Adipose tissue (tissue), 3 donors: Measurements from ENCODE around the gene TBC1D32. TPM values are rescaled to one million over a fixed set of nuclear protein-coding genes. Genes with fewer than 3 reads are reported as not detected.
"Not testable (repeated sequence)": the region's sequence is repeated elsewhere in the genome, so short reads cannot be mapped to it uniquely, and the experiment has no call there.

ENCODE experiments used
- H3K27ac ChIP-seq: one replicate; pipeline ENCODE4 v1.5.1; 2013; ENCODE audit warnings: low read depth, low read length
- WGBS, 3 donors: extraction: QIAGEN DNeasy Blood & Tissue Kit; methylation state at CpG; one replicate each; pipeline ENCODE4 v1.1.7; 2013; 5-methylcytosine and 5-hydroxymethylcytosine counted together
- polyA plus RNA-seq, 3 donors: library from polyadenylated mRNA; stranded (reverse); fragments of 200-250 nt; gene quantifications; one replicate each; pipeline ENCODE4 v1.2.3, GENCODE V29; 2013
- donor health status: healthy with polysubstance abuse.
- donor health status: Bipolar disorder and iron deficiency.
- donor health status: healthy.

Gene TBC1D32
- polyA plus RNA-seq, 3 donors = 0.83 to 0.94 TPM; not detected in 1

GRCh38 chr6:121064345-121064744 lies 269.9 kb downstream of the TBC1D32 start:
- H3K27ac ChIP-seq = no peak overlapping the region
- WGBS, 3 donors = 92 to 94% (median 92%) methylated on average over 3 of the region's 3 CpGs

GRCh38 chr6:121055572-121056163 lies 278.6 kb downstream of the TBC1D32 start:
- 31 to 37% (median 36%) methylated on average over 4 of the region's 4 CpGs for WGBS, 3 donors

GRCh38 chr6:121048593-121048992 lies 285.7 kb downstream of the TBC1D32 start:
- 37 to 81% (median 70%) methylated on average over 4 of the region's 4 CpGs for whole genome bisulfite sequencing, 3 donors
- H3K27ac ChIP-seq = not testable (repeated sequence)

More at GRCh38 chr6:121055572-121056163, 278.6 kb downstream of the TBC1D32 start:
- no peak overlapping the region for H3K27ac ChIP-seq

DNA sequence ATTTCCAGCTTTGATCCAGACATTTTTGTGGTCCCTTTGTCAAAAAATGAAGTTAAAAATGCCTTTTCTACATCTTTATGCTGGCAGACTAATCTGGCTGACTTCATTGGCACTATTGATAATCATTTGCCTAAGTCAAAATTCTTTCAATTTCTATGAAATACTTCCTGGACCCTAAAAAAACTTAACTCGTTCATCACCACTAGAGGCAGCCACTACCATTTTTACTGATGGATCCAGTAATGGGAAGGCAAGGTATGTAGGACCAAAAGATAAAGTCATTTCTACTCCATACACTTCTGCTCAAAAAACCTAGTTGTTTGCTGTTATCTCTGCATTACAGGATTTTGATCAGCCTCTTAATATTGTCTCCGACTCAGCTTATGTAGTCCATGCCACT lies 289.4 kb downstream of the TBC1D32 start:
- not testable (repeated sequence) for H3K27ac ChIP-seq
- 69 to 82% (median 81%) methylated on average over 2 of the region's 2 CpGs for WGBS, 3 donors

DNA sequence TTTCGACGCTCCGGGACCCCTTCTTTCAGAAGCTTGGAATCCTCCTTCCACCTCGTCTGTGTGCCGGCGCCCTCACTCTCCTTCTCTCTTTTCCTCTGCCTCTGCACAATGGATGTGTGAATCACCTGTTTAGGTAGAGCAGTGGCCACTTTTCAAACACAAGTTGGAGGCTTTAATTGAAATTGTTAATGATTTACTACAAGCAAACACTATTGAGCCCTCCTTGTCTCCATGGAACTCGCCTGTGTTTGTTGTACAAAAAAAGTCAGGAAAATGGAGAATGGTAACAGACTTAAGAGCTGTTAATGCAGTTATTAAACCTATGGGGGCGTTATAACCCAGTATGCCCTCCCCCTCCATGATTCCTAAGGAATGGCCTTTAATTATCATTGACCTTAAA lies 290.6 kb downstream of the TBC1D32 start:
- 22 to 86% (median 77%) methylated on average over 8 of the region's 8 CpGs for WGBS, 3 donors
- H3K27ac ChIP-seq = not testable (repeated sequence)

- not testable (repeated sequence) for H3K27ac ChIP-seq
- 45 to 77% (median 76%) methylated on average over 6 of the region's 6 CpGs for WGBS, 3 donors
Measured at GRCh38 chr6:121043211-121043610, 291.1 kb downstream of the TBC1D32 start.

GRCh38 chr6:121042766-121043165 lies 291.5 kb downstream of the TBC1D32 start:
- WGBS, 3 donors = 83 to 91% (median 85%) methylated on average over 13 of the region's 13 CpGs
- no peak overlapping the region for H3K27ac ChIP-seq

DNA sequence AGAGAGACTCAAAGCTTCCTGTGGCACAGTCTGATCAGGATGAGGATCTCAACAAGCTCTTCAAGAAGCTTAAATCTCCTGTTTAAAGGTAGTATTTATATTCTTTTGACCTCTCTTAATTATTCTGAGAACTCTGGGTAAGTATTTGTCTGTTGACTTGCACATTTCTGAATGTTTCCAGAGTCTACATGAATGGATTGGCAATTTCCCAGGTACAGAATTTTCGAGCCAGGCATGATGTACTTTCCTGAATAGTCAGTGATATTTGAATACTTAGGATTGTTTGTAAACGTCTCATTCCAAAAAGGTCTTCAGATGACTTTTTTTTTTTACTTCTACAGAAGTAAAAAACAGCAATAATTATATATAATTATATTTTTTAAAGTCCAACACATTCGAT lies 293.4 kb downstream of the TBC1D32 start:
- 50 to 68% (median 50%) methylated on average over 3 of the region's 3 CpGs for WGBS, 3 donors
- no peak overlapping the region for H3K27ac ChIP-seq

- WGBS, 3 donors = 87 to 91% (median 89%) methylated on average over 3 of the region's 3 CpGs
- H3K27ac ChIP-seq = no peak overlapping the region
Measured at GRCh38 chr6:121033091-121033490, 301.2 kb downstream of the TBC1D32 start.

GRCh38 chr6:121032268-121033006 lies 301.8 kb downstream of the TBC1D32 start:
- no peak overlapping the region for H3K27ac ChIP-seq
- WGBS, 3 donors = 19 to 44% (median 34%) methylated on average over 1 of the region's 1 CpG

Other genes with a start within 250 kb of the TBC1D32 start
- 100 to 1,000 TPM in 1 of 3 donors, 10 to 100 TPM in 2; 10.8 to 125 (median 35.4) TPM for gene GJA1, start 101.2 kb upstream of the TBC1D32 start, polyA plus RNA-seq